ENCODE measurements around the gene B3GAT3.

DNA sequence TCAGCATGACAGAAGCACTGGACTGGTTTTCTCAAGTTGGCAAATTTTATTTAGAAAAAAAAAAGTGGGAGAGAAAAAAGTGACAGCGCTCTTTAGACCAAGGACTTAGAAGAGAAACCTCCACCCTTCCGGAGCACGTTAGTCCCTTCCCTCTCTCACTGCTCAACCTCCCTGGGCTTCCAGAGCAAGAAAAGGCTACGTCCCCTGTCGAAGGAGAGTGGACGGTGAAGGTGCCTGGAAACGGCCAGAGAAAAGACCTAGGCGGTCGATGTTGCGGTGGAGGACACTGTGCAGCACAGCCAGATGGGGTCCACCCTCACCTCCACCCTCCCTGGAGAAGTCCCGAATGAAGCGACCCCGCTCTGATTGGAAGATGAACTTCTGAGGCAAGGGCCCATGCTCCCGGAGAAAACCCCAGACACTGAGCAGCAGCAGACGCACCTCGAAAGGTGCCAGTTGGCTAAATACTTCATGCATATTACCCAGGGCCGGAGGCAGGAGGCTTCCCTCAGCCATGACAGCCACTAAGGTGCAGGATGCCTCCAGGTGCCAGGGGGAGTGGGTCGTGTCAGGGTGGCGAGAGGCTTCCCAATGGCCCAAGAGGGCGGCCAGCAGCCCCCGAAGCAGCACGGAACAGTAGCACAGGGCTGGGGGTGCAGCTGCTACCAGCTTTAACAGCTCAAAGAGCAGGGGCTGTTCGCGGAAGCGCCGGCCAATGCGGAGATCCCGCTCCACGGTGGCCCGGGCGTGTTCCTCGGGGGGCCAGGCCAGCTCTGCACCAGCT, 25.2 kb upstream of the B3GAT3 start:
- TF ChIP-seq, protein P1, sequence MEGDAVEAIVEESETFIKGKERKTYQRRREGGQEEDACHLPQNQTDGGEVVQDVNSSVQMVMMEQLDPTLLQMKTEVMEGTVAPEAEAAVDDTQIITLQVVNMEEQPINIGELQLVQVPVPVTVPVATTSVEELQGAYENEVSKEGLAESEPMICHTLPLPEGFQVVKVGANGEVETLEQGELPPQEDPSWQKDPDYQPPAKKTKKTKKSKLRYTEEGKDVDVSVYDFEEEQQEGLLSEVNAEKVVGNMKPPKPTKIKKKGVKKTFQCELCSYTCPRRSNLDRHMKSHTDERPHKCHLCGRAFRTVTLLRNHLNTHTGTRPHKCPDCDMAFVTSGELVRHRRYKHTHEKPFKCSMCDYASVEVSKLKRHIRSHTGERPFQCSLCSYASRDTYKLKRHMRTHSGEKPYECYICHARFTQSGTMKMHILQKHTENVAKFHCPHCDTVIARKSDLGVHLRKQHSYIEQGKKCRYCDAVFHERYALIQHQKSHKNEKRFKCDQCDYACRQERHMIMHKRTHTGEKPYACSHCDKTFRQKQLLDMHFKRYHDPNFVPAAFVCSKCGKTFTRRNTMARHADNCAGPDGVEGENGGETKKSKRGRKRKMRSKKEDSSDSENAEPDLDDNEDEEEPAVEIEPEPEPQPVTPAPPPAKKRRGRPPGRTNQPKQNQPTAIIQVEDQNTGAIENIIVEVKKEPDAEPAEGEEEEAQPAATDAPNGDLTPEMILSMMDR (IDR thresholded peaks at IDR 0.05; ENCODE audit: extremely low read depth in 1 of 2, insufficient read depth in 1 of 2, low read depth in 1 of 2, low read length in 2 of 2): no peak
- TF ChIP-seq EZH2 (IDR thresholded peaks at IDR 0.05; ENCODE audit: borderline replicate concordance, low read depth, low read length, severe bottlenecking): no peak
- no peak for TF ChIP-seq POLR2A (IDR thresholded peaks at IDR 0.05; ENCODE audit: low read depth, low read length)
- TF ChIP-seq POLR2AphosphoS5 (IDR thresholded peaks at IDR 0.05; ENCODE audit: insufficient read depth, low read depth, low read length): no peak
- TF ChIP-seq MYC (IDR thresholded peaks at IDR 0.05; ENCODE audit: low read depth, low read length): no peak
- TF ChIP-seq, protein P2, sequence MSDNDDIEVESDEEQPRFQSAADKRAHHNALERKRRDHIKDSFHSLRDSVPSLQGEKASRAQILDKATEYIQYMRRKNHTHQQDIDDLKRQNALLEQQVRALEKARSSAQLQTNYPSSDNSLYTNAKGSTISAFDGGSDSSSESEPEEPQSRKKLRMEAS (IDR thresholded peaks at IDR 0.05; ENCODE audit: insufficient read depth, insufficient read length): no peak
- TF ChIP-seq JUN (IDR thresholded peaks at IDR 0.05; ENCODE audit: borderline replicate concordance, insufficient read depth, insufficient read length, low read depth): no peak
- no peak for TF ChIP-seq FOS (IDR thresholded peaks at IDR 0.05; ENCODE audit: borderline replicate concordance, insufficient read depth, low read length)
- no peak for TF ChIP-seq GATA2 (IDR thresholded peaks at IDR 0.05; ENCODE audit: insufficient read depth, insufficient read length, low read depth, low read length)

All from endothelial cell of umbilical vein (primary cell).